Activated T-cell treated with anti-CD3 and anti-CD28 coated beads for 4 hours (primary cell): ENCODE results near the gene TCF7L2.

Experiments
- DNase-seq: peaks from one replicate; pipeline ENCODE4 v3.0.0-alpha.2; 2020

TCF7L2 gene

GRCh38 chr10:113161066-113161465 lies 211.0 kb downstream of the TCF7L2 start:
- no peak for DNase-seq

- DNase-seq, result no peak
These were observed 212.9 kb downstream of the TCF7L2 start for GRCh38 chr10:113162960-113163359.

GRCh38 chr10:113165673-113166072 lies 215.6 kb downstream of the TCF7L2 start:
- no peak for DNase-seq

DNA sequence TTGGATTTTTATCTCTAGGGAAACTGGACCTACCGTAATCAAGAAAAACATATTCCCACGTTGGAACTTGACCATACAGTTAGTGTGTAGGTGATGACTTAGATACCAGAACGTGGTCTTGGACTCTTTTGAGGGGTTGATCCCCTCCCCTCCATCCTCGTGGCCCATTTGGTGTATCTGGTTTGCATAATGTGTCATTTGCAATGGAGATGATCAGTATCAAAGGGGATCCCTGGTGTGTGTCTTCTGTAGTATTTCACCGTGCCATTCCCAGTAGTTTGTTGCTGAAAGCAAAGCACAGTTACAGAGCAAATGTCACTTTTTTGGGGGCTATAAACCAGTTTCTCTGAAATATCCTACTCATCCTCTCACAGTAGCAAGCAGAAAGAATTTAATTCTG lies 217.7 kb downstream of the TCF7L2 start:
- no peak for DNase-seq

GRCh38 chr10:113168584-113168983 lies 218.5 kb downstream of the TCF7L2 start:
- DNase-seq, result no peak

DNA sequence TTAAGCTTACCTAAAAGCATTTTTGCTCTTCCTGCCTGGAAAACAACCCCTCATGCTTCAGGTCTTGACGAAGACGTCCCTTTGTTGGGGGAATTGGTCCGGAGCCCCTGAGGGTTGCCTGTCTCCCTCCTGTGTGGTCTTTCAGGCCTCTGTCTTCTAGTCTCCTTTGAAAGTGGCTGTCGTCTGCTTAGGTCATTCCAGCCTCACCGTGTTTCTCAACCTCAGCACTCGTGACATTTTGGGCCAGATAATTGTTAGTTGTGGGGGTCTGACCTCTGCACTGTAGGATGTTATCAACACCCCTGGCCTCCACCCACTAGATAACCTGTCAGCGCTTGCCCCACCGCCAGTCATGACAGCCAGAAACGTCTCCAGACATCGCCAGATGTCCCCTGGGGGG lies 219.1 kb downstream of the TCF7L2 start:
- DNase-seq, result no peak

DNA sequence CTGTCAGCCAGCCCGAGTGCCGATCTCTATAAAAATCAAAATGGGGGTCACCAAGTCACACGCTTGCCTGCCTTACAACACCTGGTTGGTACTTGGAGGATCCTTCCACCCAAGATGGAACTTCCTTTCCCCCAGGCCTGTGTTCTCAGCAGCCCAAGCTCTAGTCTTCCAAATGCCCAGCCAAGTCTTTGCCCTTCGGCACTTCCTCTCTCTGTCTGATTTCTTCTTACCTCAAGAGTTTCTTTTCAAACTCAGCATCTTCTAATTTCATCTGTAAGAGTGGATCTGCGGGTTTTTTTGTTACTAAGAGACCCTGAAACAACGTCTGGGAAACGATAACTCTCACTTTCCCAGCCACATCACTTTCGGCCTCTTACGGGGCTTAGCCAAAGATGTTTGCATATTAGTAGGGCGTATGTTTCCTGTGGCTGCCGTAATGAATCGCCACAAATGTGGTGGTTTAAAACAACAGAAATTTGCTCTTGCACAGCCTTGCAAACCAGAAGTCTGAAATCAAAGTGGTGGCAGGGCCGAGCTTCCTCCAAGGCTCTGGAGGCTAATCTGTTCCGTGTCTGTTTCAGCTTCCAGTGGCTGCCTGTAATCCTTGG lies 219.9 kb downstream of the TCF7L2 start:
- DNase-seq, result no peak

DNA sequence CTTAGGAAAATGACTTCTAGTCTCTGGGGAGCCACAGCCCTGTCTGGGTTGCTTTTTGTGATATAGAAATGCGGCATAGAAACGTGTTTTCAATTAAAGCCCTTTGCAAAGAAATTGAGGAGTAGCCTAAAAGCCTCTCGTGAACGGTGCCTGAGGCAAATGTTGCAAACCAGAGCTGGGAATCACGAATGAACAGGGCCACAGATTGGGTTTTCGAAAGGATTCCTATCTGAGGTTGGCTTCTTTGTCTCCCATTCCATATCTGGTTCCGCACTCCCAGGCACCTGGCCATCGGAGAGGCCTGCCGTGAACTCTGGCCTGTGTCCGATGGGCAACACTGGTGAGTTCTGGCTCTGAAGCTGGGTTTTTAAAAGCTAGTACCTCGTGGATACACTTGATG lies 221.6 kb downstream of the TCF7L2 start:
- no peak for DNase-seq

DNA sequence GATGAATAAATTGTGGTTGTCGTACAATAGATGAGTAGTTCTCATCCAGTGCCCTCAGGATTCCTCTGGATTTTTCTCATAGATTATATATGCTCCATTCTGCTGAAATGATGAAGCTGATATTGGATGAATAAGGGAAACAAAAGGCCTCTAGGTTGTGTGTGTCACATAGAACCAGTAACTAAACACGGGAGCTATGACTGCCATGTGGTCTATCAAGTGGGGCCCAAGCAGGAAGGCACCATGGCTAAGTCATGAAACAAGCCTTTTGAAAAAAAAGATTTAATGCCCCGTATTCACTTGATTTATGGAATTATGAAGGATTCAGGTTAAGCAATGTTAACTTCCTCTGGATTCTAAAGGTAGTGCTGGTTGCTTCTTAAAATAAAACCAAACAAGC lies 225.1 kb downstream of the TCF7L2 start:
- no peak for DNase-seq

- no peak for DNase-seq
These were observed 226.0 kb downstream of the TCF7L2 start for GRCh38 chr10:113175756-113176651.

DNA sequence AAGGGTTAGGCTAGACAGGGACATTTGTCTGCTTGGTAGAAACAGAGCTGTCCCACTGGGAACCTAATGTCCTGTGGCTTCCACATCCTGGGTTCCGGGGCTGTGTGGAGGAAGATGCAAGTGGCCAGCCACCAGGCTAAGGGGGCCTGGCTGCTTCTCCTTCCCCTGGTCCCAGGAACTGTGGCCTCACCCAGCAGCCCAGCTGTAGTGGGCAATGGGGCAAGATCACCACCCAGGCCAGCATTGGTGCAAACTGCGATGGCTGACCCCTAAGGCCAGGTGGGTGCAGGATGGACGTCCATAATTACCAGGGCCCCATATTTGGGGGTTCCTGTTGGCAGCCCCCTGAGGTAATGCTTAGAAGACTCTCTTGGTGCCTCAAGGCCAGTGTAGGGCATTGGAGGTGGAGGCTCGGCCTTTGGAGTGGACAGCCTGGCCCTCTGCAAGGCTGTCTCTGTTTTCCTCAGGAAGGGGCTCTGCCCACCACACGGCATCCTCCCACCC lies 226.7 kb downstream of the TCF7L2 start:
- no peak for DNase-seq

GRCh38 chr10:113177156-113177935 lies 227.3 kb downstream of the TCF7L2 start:
- no peak for DNase-seq

GRCh38 chr10:113177936-113178335 lies 227.9 kb downstream of the TCF7L2 start:
- DNase-seq, result no peak

GRCh38 chr10:113178771-113179170 lies 228.7 kb downstream of the TCF7L2 start:
- DNase-seq, result no peak

DNA sequence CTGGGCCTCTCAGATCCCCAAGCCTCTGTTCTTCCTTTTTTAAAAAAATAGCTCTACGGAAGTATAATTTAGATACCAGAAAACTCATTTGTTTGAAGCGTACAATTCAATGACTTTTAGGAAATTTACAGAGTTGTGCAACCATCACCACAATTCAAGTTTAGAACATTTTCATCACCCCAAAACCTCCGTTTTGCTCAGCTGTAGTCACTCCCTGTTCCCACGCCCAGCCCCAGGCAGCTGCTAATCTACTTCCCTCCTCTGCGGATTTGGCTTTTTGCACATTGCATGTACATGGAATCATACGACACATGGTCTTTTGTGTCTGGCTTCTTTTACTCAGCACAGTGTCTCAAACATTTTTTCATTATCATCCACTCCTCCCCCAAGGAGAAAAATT lies 229.2 kb downstream of the TCF7L2 start:
- no peak for DNase-seq

DNA sequence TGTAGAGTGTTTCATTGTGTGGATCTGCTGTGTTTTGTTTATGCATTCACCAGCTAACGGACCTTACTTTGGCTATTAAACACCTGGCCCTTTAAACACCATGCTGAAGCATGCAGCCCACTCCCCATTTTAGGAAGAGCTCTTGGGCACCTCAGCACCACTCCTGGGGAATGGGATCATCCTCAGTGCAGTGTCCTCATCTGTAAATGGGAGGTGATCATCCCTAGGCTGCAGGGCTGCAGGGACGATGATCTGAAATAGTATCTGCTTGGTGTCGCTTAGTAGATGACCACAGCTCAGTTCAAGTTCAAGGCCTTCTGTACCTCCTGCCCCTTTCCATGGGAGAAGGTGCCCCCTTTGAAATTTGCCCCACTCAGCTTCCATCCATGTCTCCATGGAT lies 229.9 kb downstream of the TCF7L2 start:
- no peak for DNase-seq

GRCh38 chr10:113180401-113181154 lies 230.5 kb downstream of the TCF7L2 start:
- DNase-seq, result no peak

GRCh38 chr10:113182154-113182553 lies 232.1 kb downstream of the TCF7L2 start:
- DNase-seq, result no peak

DNA sequence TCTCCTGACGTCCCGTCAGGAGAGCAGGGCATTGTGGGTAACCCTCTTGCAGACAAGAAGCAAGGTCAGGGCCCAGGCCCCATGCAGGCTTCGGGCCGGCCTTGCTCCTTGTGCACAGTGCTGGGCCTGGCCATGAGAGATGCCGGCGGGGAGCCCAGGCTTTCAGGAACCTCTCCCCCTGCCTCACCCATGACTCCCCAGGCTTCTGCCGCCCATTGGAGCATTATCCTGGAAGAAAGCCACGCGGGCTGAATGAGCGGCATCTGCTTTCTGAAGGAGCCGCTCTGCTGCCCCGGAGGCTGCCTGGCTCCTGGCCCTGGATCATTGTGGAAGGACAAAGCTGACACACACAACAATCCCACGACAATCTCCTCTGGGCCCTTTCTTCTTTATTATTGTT lies 233.5 kb downstream of the TCF7L2 start:
- no peak for DNase-seq

DNA sequence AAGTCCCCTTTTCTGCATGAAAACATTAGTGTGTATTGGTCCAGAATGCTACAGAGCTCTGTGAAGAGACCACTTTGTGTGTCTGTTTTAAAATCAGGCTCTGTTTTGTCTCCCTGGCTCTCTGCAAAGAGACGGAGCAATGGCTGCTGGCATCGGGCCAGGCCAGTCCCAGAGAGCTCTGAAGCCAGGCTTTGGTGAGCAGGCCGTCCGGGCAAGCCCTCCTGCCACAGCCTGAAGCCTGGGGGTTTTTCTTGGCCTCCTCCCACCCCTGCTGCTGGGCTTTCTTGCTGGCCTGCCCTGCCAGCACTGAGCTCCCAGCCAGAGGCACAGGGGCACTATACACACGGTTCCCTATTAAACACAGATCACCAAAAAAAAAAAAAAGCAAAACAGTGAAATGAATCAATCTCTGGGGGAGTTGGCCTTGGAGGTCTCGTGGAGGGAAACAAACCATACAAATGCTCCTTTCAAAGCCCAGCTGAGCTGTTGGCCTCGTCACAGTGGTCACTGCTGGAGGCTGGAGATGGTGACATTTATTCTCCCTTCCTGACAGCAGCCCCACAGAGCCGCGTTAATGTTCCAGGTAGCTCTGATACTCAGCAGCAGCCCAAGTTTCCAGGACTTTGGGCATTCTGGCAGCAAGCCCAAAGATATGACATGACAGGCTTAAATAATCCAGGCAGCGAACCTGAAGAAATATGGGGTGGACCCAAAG lies 237.2 kb downstream of the TCF7L2 start:
- no peak for DNase-seq

- no peak for DNase-seq
These were observed 249.4 kb downstream of the TCF7L2 start for GRCh38 chr10:113199459-113199858.

GRCh38 chr10:113202011-113202410 lies 252.0 kb downstream of the TCF7L2 start:
- DNase-seq, result no peak
